Adrenal gland (tissue), 12 donors: ENCODE data around the gene FANCG. TPM values are rescaled to one million over a fixed set of nuclear protein-coding genes. Genes with fewer than 3 reads are reported as not detected.

Experiments
- DNase-seq, 7 donors: peaks; one replicate each; pipeline ENCODE4 v3.0.0-alpha.2; 2019 to 2020
- H3K27ac ChIP-seq, 5 donors: fragments of 200-600 bp; sonication (generic) in 4 of 5; 1 replicate in 3 of 5; 2 replicates in 2 of 5; pipeline versions ENCODE4 v1.5.1 to v1.8.0; 2016 to 2020; ENCODE audit warnings: mild to moderate bottlenecking in 1 of 5
- H3K27me3 ChIP-seq: fragments of 200-600 bp; 2 replicates; pipeline ENCODE4 v1.8.0; 2021
- H3K36me3 ChIP-seq, 2 donors: fragments of 200-600 bp; replicated peaks in 1 of 2; 1 replicate in 1 of 2; 2 replicates in 1 of 2; pipeline versions ENCODE4 v1.5.1 to v1.8.0; 2018 to 2022
- H3K4me1 ChIP-seq, 2 donors: fragments of 200-600 bp; replicated peaks in 1 of 2; 1 replicate in 1 of 2; 2 replicates in 1 of 2; pipeline versions ENCODE4 v1.5.1 to v1.8.0; 2018 to 2021
- H3K4me3 ChIP-seq, 4 donors: fragments of 200-600 bp; sonication (generic) in 3 of 4; one replicate each; pipeline ENCODE4 v1.5.1; 2016 to 2018
- H3K9me3 ChIP-seq, 3 donors: fragments of 200-600 bp; sonication (generic) in 1 of 3; replicated peaks in 1 of 3; 1 replicate in 2 of 3; 2 replicates in 1 of 3; pipeline versions ENCODE4 v1.5.1 to v1.8.0; 2016 to 2021
- POLR2A ChIP-seq, 2 donors: fragments of 450-650 bp; IDR thresholded peaks; one replicate each; pipeline ENCODE4 v1.6.1; 2017; ENCODE audit warnings: antibody characterized with exemption in 2 of 2, mild to moderate bottlenecking in 2 of 2, moderate library complexity in 1 of 2
- WGBS, 4 donors: extraction: QIAGEN DNeasy Blood & Tissue Kit in 2 of 4; methylation state at CpG; one replicate each; pipeline versions ENCODE4 v1.1.5 to v1.1.7; 2013 to 2017; 5-methylcytosine and 5-hydroxymethylcytosine counted together
- intact Hi-C, 2 donors: fragments of 100-400 bp; cut with DNase I; formaldehyde crosslinking; loops; one replicate each; pipeline versions ENCODE4 v1.14.1 to v1.15.0; 2022 to 2023
- polyA plus RNA-seq, 3 donors: library from polyadenylated mRNA; stranded (reverse); fragments of 200-250 nt in 2 of 3; fragments of 350-450 nt in 1 of 3; fragmentation: Illumina TruSeq in 1 of 3; extraction: RNeasy Lipid Tissue Mini Kit (QIAGEN cat#74804) in 1 of 3; gene quantifications; one replicate each; pipeline ENCODE4 v1.2.3, GENCODE V29; 2013 to 2014
- total RNA-seq, 9 donors: library from RNA; depleted of rRNA in 4 of 9; stranded (reverse); fragments of >200 nt in 4 of 9; fragments of 120-200 nt in 1 of 9; fragmentation: NEBNext Ultra II Directional in 1 of 9; extraction: Animal tissue kit (Norgen Biotek cat#: 25700) in 1 of 9; gene quantifications; one replicate each; pipeline versions ENCODE4 v1.1.0 to v1.2.4, GENCODE V29; 2013 to 2023
- TF ChIP-seq, protein P1 (sequence below), 6 experiments: fragments of 450-650 bp in 4 of 6; fragments of 200-600 bp in 2 of 6; sonication (generic) in 1 of 6; IDR thresholded peaks; 1 replicate in 5 of 6; 2 replicates in 1 of 6; pipeline versions ENCODE4 v1.5.1 to v1.8.0; 2016 to 2021; ENCODE audit warnings: antibody characterized with exemption in 6 of 6, mild to moderate bottlenecking in 2 of 6, moderate library complexity in 1 of 6
- donor health status: healthy with polysubstance abuse.
- donor health status: Bipolar disorder and iron deficiency.
- donor health status: DM: yes; HTN: yes; CAD: no.
- donor health status: DM: no; HTN: no; CAD: no.
- donor health status: DM: no; HTN: no; CAD: no.
- donor health status: DM: yes; HTN: yes; CAD: no.

The FANCG gene
- total and polyA plus RNA-seq, 12 donors: 5.5 to 31.2 (median 13.4) TPM

GRCh38 chr9:35097573-35097972 lies 17.8 kb upstream of the FANCG start:
- intact Hi-C loops: loop anchor here (5.0 to 10.0 kb wide), 3 partner anchors 113 to 200 kb away; partner anchors contain the start of gene DNAJB5 (in 1 of the 2)
- H3K36me3 ChIP-seq: peaks cover 0 to 37% of the 10 kb centered on the region in 2 donors

DNA sequence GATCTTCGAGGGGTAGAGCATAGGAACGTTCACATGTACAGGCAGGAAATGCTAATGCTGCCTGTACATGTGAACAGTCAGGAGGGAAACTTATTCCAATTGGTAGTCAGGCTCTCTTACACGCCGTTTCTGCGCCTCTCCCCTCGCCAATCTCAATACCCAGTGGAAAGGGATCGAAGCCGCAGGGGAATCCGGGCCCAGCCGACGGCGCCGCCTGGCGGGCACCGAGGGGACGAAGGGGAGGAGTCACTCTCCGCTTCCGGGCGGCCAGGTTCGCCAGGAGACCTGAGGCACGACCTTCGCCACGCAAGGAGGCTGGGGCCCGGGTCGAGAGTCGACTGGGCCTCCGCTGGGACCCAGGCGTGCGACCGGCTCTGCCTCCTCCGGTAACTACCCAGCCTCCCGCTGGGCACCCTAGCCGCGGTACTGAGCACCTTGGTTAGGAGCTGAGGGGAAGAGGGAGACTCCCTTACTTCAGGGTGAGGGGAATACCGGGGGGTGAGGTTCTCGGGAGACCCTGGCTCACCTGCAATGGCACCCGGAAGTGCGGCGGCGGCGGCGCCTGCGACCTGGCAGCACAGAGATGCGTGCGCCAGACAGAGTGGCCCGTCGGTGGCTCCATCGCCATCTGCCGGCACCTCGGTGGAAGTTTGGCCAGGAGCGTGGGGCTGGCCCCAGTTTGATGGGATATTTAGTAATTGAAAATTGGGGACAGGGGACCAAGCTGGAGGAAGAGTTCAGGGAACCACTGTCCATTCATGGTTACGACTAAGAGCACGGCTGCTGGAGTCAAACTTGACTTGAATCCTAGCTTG lies 16.5 kb upstream of the FANCG start, which contains the start of gene PIGO:
TSS of gene PIGO (minus strand) at position 557 of the 815 bp plus-strand sequence. CDS start 1,026 bp downstream, outside the sequence.
- peak; percentile 67 to 71 for TF ChIP-seq POLR2A (IDR thresholded peaks at IDR 0.05)
- TF ChIP-seq, protein P1, sequence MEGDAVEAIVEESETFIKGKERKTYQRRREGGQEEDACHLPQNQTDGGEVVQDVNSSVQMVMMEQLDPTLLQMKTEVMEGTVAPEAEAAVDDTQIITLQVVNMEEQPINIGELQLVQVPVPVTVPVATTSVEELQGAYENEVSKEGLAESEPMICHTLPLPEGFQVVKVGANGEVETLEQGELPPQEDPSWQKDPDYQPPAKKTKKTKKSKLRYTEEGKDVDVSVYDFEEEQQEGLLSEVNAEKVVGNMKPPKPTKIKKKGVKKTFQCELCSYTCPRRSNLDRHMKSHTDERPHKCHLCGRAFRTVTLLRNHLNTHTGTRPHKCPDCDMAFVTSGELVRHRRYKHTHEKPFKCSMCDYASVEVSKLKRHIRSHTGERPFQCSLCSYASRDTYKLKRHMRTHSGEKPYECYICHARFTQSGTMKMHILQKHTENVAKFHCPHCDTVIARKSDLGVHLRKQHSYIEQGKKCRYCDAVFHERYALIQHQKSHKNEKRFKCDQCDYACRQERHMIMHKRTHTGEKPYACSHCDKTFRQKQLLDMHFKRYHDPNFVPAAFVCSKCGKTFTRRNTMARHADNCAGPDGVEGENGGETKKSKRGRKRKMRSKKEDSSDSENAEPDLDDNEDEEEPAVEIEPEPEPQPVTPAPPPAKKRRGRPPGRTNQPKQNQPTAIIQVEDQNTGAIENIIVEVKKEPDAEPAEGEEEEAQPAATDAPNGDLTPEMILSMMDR (IDR thresholded peaks at IDR 0.05): peak; percentile 47 to 91 (median 82)

More at GRCh38 chr9:35097573-35097972, 17.8 kb upstream of the FANCG start:
- peaks cover 14 to 21% of the 10 kb centered on the region in 2 donors for H3K4me1 ChIP-seq
- H3K27ac ChIP-seq: no peak overlapping the region
- WGBS, 4 donors: 71 to 90% (median 81%) methylated on average over 3 of the region's 3 CpGs
- no peaks in the 10 kb centered on the region for H3K27me3 ChIP-seq
- H3K9me3 ChIP-seq: no peaks in the 10 kb centered on the region
- no peak overlapping the region for H3K4me3 ChIP-seq
- TF ChIP-seq POLR2A (IDR thresholded peaks at IDR 0.05): no peak
- TF ChIP-seq, protein P1 (IDR thresholded peaks at IDR 0.05): no peak
- peak in 1 of 7 donors; percentile 7 for DNase-seq

GRCh38 chr9:35091536-35091935 lies 11.8 kb upstream of the FANCG start:
- no peaks in the 10 kb centered on the region for H3K27me3 ChIP-seq
- no peak for DNase-seq
- no peaks in the 10 kb centered on the region for H3K9me3 ChIP-seq
- peaks cover 0 to 63% of the 10 kb centered on the region in 2 donors for H3K36me3 ChIP-seq
- no peak for TF ChIP-seq POLR2A (IDR thresholded peaks at IDR 0.05)
- TF ChIP-seq, protein P1 (IDR thresholded peaks at IDR 0.05): no peak
- no peak overlapping the region for H3K4me3 ChIP-seq
- peaks cover 7 to 10% of the 10 kb centered on the region in 2 donors for H3K4me1 ChIP-seq
- intact Hi-C loops: loop anchor here in 1 of 2 donors (10.0 kb wide), 1 partner anchor 107 kb away; the partner anchor contains the start of gene DNAJB5
- H3K27ac ChIP-seq: no peak overlapping the region
- WGBS, 4 donors: 95 to 100% (median 96%) methylated on average over 3 to 17 of the region's 17 CpGs

More for the DNA sequence above, 16.5 kb upstream of the FANCG start, which contains the start of gene PIGO:
- H3K36me3 ChIP-seq: peaks cover 0 to 49% of the 10 kb centered on the region in 2 donors
- H3K4me1 ChIP-seq: peaks cover 7 to 10% of the 10 kb centered on the region in 2 donors
- no peaks in the 10 kb centered on the region for H3K9me3 ChIP-seq
- H3K27me3 ChIP-seq: no peaks in the 10 kb centered on the region
- intact Hi-C loops: loop anchor here (5.0 to 10.0 kb wide), 3 partner anchors 111 to 199 kb away; partner anchors contain the start of gene DNAJB5 (in 1 of the 2)
- H3K27ac ChIP-seq: peak within 1 kb of the TSS; percentile 92 to 99 (median 97)
- 0 to 1% (median 0%) methylated on average over 28 to 53 of the region's 53 CpGs for WGBS, 4 donors
- peak; percentile 87 to 94 (median 92) for DNase-seq
- peak within 1 kb of the TSS; percentile 47 to 97 (median 91) for H3K4me3 ChIP-seq

DNA sequence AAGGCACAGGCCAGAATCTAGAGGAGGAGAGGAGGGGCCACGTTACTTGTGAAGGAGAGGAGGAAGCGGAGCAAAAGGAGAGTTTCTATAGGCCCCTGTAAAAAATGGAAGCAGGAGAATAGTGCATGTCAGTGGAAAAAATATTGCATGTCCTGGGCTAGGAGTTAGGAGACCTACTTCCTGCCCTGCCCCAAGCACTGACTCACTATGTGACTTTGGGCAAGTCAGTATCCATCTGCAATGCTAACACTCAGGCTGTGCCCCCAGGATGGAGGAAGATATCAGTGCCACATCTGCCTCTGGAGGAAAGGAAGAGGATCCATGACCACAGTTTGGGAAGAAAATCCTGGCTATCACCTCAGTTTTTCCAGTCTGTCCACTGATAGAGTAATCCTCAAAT lies 9.7 kb upstream of the FANCG start:
- H3K36me3 ChIP-seq: peaks cover 0 to 63% of the 10 kb centered on the region in 2 donors
- H3K27me3 ChIP-seq: no peaks in the 10 kb centered on the region
- no peaks in the 10 kb centered on the region for H3K9me3 ChIP-seq
- TF ChIP-seq, protein P1 (IDR thresholded peaks at IDR 0.05): no peak
- TF ChIP-seq POLR2A (IDR thresholded peaks at IDR 0.05): no peak
- DNase-seq: no peak
- 93 to 100% (median 96%) methylated on average over 2 of the region's 2 CpGs for WGBS, 4 donors
- no peak overlapping the region for H3K27ac ChIP-seq
- H3K4me3 ChIP-seq: no peak overlapping the region
- no peaks in the 10 kb centered on the region for H3K4me1 ChIP-seq
- intact Hi-C loops: no loop called here
